K562 (cell line): ENCODE data around the gene MATN4. TPM values are rescaled to one million over a fixed set of nuclear protein-coding genes. Genes with fewer than 3 reads are reported as not detected.

ENCODE experiments used
- CTBP1 ChIP-seq: fragments of 450-650 bp; IDR thresholded peaks from 2 replicates; pipeline ENCODE4 v1.6.1; 2016; ENCODE audit warnings: borderline replicate concordance
- HDAC8 ChIP-seq: fragments of 450-650 bp; IDR thresholded peaks from 2 replicates; pipeline ENCODE4 v1.6.1; 2016; ENCODE audit warnings: mild to moderate bottlenecking, missing genetic modification characterization, moderate library complexity, missing compliant biosample characterization
- HEY1 ChIP-seq: fragments of 250-450 bp; sonication (Bioruptor Pico); IDR thresholded peaks from 2 replicates; pipeline ENCODE4 v1.5.0; 2020; ENCODE audit warnings: mild to moderate bottlenecking, moderate library complexity, borderline replicate concordance
- KAT7 ChIP-seq: sonication (generic); formaldehyde crosslinking; IDR thresholded peaks from 2 replicates; pipeline ENCODE4 v1.8.0; 2022; ENCODE audit warnings: missing genetic modification reagents, mild to moderate bottlenecking, borderline replicate concordance
- MAFG ChIP-seq: fragments of 450-650 bp; conservative IDR thresholded peaks from 2 replicates; pipeline ENCODE4 v1.6.1; 2016; ENCODE audit warnings: missing genetic modification characterization, missing compliant biosample characterization
- MXI1 ChIP-seq: IDR thresholded peaks from 2 replicates; pipeline ENCODE4 v1.6.1; 2011; ENCODE audit warnings: low read depth, mild to moderate bottlenecking, improper control_type of control experiment, low read length
- NBN ChIP-seq: fragments of 450-650 bp; IDR thresholded peaks from 2 replicates; pipeline ENCODE4 v1.6.1; 2016; ENCODE audit warnings: low read depth, mild to moderate bottlenecking
- NR1H2 ChIP-seq: sonication (generic); formaldehyde crosslinking; IDR thresholded peaks from 2 replicates; pipeline ENCODE4 v1.4.0; 2020; ENCODE audit warnings: mild to moderate bottlenecking, missing genetic modification reagents
- SMARCA5 ChIP-seq: fragments of 450-650 bp; IDR thresholded peaks from 2 replicates; pipeline ENCODE4 v1.6.1; 2016
- TRIM24 ChIP-seq, 2 experiments: fragments of 450-650 bp; IDR thresholded peaks; 2 replicates each; pipeline ENCODE4 v1.6.1; 2016
- YBX1 ChIP-seq: fragments of 450-650 bp; IDR thresholded peaks from 2 replicates; pipeline ENCODE4 v1.7.1; 2016; ENCODE audit warnings: mild to moderate bottlenecking
- ZNF212 ChIP-seq: fragments of 450-650 bp; formaldehyde crosslinking; IDR thresholded peaks from 2 replicates; pipeline ENCODE4 v1.4.0; 2020; ENCODE audit warnings: mild to moderate bottlenecking
- ZNF282 ChIP-seq: sonication (generic); formaldehyde crosslinking; IDR thresholded peaks from 2 replicates; pipeline ENCODE4 v1.8.1; 2023; ENCODE audit warnings: missing genetic modification reagents
- polyA plus RNA-seq, 8 experiments: library from polyadenylated mRNA; depleted of rRNA in 4 of 8; stranded (reverse) in 5 of 8; unstranded in 3 of 8; fragments of >200 nt; fragmentation: Nextera tagmentation in 2 of 8; fragmentation: Illumina TruSeq in 1 of 8; extraction: Ambion mirVana in 2 of 8; extraction: Trizol in 1 of 8; gene quantifications; 2 replicates each; pipeline versions ENCODE4 v1.2.1 to v1.2.3, GENCODE V29; 2011 to 2014; ENCODE audit warnings: inconsistent platforms in 1 of 8, missing spikeins in 1 of 8
- total RNA-seq, 7 experiments: library from RNA; depleted of rRNA in 6 of 7; stranded (reverse); fragments of >200 nt in 6 of 7; fragmentation: Illumina TruSeq in 2 of 7; extraction: Trizol in 2 of 7; gene quantifications; 2 replicates each; pipeline versions ENCODE4 v1.2.1 to v1.2.3, GENCODE V29; 2011 to 2021; ENCODE audit warnings: low replicate concordance in 1 of 7
- TF ChIP-seq, protein P1 (sequence below), 2 experiments: fragments of 250-450 bp in 1 of 2; fragments of 450-650 bp in 1 of 2; sonication (Bioruptor Pico) in 1 of 2; IDR thresholded peaks; 2 replicates each; pipeline versions ENCODE4 v1.6.1 to v1.8.0; 2016 to 2021; ENCODE audit warnings: mild to moderate bottlenecking in 2 of 2, moderate library complexity in 2 of 2, missing compliant biosample characterization in 1 of 2, missing genetic modification characterization in 1 of 2
- TF ChIP-seq, protein P2 (sequence below): fragments of 250-450 bp; sonication (Bioruptor Pico); IDR thresholded peaks from 2 replicates; pipeline ENCODE4 v1.4.0; 2020; ENCODE audit warnings: borderline replicate concordance
- TF ChIP-seq, protein P3 (sequence below): sonication (generic); formaldehyde crosslinking; IDR thresholded peaks from 2 replicates; pipeline ENCODE4 v1.5.0; 2020; ENCODE audit warnings: missing genetic modification reagents
- TF ChIP-seq, protein P4 (sequence below): fragments of 150-350 bp; IDR thresholded peaks from 2 replicates; pipeline ENCODE4 v1.6.1; 2014; ENCODE audit warnings: low read depth, mild to moderate bottlenecking, low read length, borderline replicate concordance

Gene MATN4
- total and polyA plus RNA-seq, 9 of the 15 experiments (the other 6 are each of a cell fraction or from before 2014, with no cell fraction given) = 0.09 TPM; not detected in 8

DNA sequence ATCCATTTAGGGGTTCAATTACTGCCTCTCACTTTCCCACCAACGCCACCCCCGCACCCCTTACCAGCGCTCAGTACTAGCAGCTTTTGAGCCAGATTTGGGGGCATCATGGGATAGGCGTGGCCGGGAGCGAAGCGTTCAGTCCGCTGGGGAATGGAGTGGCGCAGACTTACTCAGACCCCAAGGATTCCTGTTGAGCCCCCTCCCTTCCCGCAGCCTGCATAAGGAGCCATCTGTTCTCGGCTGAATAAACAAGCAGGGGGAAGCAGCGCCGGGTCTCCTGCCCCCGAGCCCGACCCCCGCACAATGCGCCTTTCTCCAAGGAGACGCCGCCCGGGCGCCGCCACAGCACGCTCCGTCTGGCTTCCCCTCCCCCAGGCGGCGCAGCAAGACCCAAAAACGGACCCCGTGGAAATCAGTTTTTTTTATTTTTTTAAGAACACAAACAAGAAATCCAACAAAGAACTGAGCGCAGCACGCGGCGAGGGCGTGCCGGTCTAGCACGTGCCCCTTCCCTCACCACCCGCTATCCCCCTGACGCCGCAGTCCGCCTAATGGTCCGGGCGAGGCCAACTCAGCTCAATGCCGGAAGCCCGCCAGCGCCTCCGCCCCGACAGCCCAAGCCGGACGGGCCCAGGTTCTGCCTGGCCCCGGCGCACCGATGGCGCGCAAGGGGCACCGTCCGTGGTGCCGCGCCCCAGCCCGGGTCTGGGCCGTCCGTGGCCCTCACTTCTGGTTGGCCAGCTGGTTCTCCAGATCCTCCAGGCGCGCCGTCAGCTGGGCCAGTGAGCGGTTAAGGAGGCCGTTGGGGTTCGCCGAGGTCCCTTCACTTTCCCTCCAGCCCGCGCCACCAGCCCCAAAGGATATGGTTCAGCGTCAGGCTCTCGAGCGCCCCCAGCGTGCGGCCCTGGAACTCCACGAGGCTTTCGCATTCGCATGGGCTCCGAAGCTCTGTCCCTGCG is 14.8 kb downstream of the MATN4 start (continued):
- TF ChIP-seq, protein P1, sequence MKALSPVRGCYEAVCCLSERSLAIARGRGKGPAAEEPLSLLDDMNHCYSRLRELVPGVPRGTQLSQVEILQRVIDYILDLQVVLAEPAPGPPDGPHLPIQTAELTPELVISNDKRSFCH (CRISPR knock-in tag; IDR thresholded peaks at IDR 0.05) = no peak
- TF ChIP-seq, protein P1 (tag; IDR thresholded peaks at IDR 0.05) = peak; percentile 34; the same call in 1 of the 2 replicates
- TF ChIP-seq, protein P2, sequence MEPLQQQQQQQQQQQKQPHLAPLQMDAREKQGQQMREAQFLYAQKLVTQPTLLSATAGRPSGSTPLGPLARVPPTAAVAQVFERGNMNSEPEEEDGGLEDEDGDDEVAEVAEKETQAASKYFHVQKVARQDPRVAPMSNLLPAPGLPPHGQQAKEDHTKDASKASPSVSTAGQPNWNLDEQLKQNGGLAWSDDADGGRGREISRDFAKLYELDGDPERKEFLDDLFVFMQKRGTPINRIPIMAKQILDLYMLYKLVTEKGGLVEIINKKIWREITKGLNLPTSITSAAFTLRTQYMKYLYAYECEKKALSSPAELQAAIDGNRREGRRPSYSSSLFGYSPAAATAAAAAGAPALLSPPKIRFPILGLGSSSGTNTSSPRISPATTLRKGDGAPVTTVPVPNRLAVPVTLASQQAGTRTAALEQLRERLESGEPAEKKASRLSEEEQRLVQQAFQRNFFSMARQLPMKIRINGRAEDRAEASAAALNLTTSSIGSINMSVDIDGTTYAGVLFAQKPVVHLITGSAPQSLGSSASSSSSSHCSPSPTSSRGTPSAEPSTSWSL (CRISPR knock-in tag) = no peak
- TF ChIP-seq NR1H2 (no peak), CTBP1 (peak; percentile 59), ZNF212 (CRISPR knock-in tag) (no peak), TRIM24 (IDR thresholded peaks at IDR 0.05) (peak in 1 of 2 experiments; percentile 64; a peak in 2 of 4 replicates), YBX1 (no peak), ZNF282 (CRISPR knock-in tag) (no peak), KAT7 (CRISPR knock-in tag) (no peak), NBN (no peak), HEY1 (CRISPR knock-in tag) (no peak), MXI1 (no peak), MAFG (tag) (no peak), SMARCA5 (no peak), HDAC8 (no peak)
- TF ChIP-seq, protein P3, sequence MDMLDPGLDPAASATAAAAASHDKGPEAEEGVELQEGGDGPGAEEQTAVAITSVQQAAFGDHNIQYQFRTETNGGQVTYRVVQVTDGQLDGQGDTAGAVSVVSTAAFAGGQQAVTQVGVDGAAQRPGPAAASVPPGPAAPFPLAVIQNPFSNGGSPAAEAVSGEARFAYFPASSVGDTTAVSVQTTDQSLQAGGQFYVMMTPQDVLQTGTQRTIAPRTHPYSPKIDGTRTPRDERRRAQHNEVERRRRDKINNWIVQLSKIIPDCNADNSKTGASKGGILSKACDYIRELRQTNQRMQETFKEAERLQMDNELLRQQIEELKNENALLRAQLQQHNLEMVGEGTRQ (CRISPR knock-in tag) = no peak
- TF ChIP-seq, protein P4, sequence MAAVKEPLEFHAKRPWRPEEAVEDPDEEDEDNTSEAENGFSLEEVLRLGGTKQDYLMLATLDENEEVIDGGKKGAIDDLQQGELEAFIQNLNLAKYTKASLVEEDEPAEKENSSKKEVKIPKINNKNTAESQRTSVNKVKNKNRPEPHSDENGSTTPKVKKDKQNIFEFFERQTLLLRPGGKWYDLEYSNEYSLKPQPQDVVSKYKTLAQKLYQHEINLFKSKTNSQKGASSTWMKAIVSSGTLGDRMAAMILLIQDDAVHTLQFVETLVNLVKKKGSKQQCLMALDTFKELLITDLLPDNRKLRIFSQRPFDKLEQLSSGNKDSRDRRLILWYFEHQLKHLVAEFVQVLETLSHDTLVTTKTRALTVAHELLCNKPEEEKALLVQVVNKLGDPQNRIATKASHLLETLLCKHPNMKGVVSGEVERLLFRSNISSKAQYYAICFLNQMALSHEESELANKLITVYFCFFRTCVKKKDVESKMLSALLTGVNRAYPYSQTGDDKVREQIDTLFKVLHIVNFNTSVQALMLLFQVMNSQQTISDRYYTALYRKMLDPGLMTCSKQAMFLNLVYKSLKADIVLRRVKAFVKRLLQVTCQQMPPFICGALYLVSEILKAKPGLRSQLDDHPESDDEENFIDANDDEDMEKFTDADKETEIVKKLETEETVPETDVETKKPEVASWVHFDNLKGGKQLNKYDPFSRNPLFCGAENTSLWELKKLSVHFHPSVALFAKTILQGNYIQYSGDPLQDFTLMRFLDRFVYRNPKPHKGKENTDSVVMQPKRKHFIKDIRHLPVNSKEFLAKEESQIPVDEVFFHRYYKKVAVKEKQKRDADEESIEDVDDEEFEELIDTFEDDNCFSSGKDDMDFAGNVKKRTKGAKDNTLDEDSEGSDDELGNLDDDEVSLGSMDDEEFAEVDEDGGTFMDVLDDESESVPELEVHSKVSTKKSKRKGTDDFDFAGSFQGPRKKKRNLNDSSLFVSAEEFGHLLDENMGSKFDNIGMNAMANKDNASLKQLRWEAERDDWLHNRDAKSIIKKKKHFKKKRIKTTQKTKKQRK = no peak
